Right atrium auricular region (tissue), 2 donors: ENCODE results near the gene PBX4. TPM values are rescaled to one million over a fixed set of nuclear protein-coding genes. Genes with fewer than 3 reads are reported as not detected.

Experiments
- DNase-seq: peaks from one replicate; pipeline ENCODE4 v3.0.0-alpha.2; 2019; ENCODE audit warnings: low spot score
- H3K27ac ChIP-seq, 2 donors: fragments of 200-600 bp; sonication (generic); 1 replicate in 1 of 2; 2 replicates in 1 of 2; pipeline ENCODE4 v1.5.1; 2016 to 2019
- H3K27me3 ChIP-seq, 2 donors: fragments of 200-600 bp; sonication (generic); one replicate each; pipeline versions ENCODE4 v1.5.1 to v1.6.0; 2017 to 2019
- H3K36me3 ChIP-seq: fragments of 200-600 bp; sonication (generic); one replicate; pipeline ENCODE4 v1.5.1; 2016
- H3K4me1 ChIP-seq, 2 donors: fragments of 200-600 bp; sonication (generic); one replicate each; pipeline versions ENCODE4 v1.5.1 to v1.6.0; 2017 to 2019
- H3K4me3 ChIP-seq, 2 donors: fragments of 200-600 bp; sonication (generic); 1 replicate in 1 of 2; 2 replicates in 1 of 2; pipeline ENCODE4 v1.5.1; 2017 to 2019; ENCODE audit warnings: mild to moderate bottlenecking in 1 of 2, moderate library complexity in 1 of 2
- H3K9me3 ChIP-seq, 2 donors: fragments of 200-600 bp; sonication (generic); one replicate each; pipeline ENCODE4 v1.5.1; 2019
- CTCF ChIP-seq, 2 donors: fragments of 200-600 bp; sonication (generic); IDR thresholded peaks; one replicate each; pipeline ENCODE4 v1.5.1; 2019; ENCODE audit warnings: antibody characterized with exemption in 2 of 2
- total RNA-seq, 2 donors: library from RNA; depleted of rRNA; stranded (reverse); fragments of >200 nt; gene quantifications; one replicate each; pipeline ENCODE4 v1.1.0, GENCODE V29; 2016

PBX4 gene
- total RNA-seq, 2 donors from 2014 or later = not detected

- peaks cover 11 to 19% of the 10 kb centered on the region in 2 donors for H3K27me3 ChIP-seq
- H3K4me1 ChIP-seq = peaks cover 0 to 47% of the 10 kb centered on the region in 2 donors
These were observed 74.8 kb downstream of the PBX4 start for GRCh38 chr19:19543640-19544039.

GRCh38 chr19:19543101-19543500 lies 75.4 kb downstream of the PBX4 start:
- no peak for DNase-seq
- no peaks in the 10 kb centered on the region for H3K9me3 ChIP-seq
- H3K4me3 ChIP-seq = no peak overlapping the region
- H3K36me3 ChIP-seq = no peaks in the 10 kb centered on the region
- no peak overlapping the region for H3K27ac ChIP-seq
- H3K27me3 ChIP-seq = peaks cover 11 to 19% of the 10 kb centered on the region in 2 donors
- no peak for TF ChIP-seq CTCF (IDR thresholded peaks at IDR 0.05)
- H3K4me1 ChIP-seq = peaks cover 0 to 48% of the 10 kb centered on the region in 2 donors

More at GRCh38 chr19:19543640-19544039, 74.8 kb downstream of the PBX4 start:
- DNase-seq = no peak
- no peak overlapping the region for H3K4me3 ChIP-seq
- H3K36me3 ChIP-seq = no peaks in the 10 kb centered on the region
- H3K9me3 ChIP-seq = no peaks in the 10 kb centered on the region
- no peak for TF ChIP-seq CTCF (IDR thresholded peaks at IDR 0.05)
- H3K27ac ChIP-seq = no peak overlapping the region

GRCh38 chr19:19542507-19542906 lies 76.0 kb downstream of the PBX4 start:
- Histone ChIP-seq H3K9me3 (no peaks in the 10 kb centered on the region), H3K4me1 (peaks cover 0 to 48% of the 10 kb centered on the region in 2 donors), H3K36me3 (no peaks in the 10 kb centered on the region), H3K27me3 (peaks cover 11 to 19% of the 10 kb centered on the region in 2 donors), H3K4me3 (no peak overlapping the region), H3K27ac (no peak overlapping the region)
- TF ChIP-seq CTCF (IDR thresholded peaks at IDR 0.05) = no peak
- DNase-seq = no peak

- no peak for TF ChIP-seq CTCF (IDR thresholded peaks at IDR 0.05)
- no peaks in the 10 kb centered on the region for H3K36me3 ChIP-seq
- H3K27me3 ChIP-seq = peaks cover 11 to 19% of the 10 kb centered on the region in 2 donors
- peaks cover 0 to 44% of the 10 kb centered on the region in 2 donors for H3K4me1 ChIP-seq
- H3K9me3 ChIP-seq = no peaks in the 10 kb centered on the region
- no peak for DNase-seq
- H3K27ac ChIP-seq = no peak overlapping the region
- no peak overlapping the region for H3K4me3 ChIP-seq
These were observed 76.9 kb downstream of the PBX4 start for GRCh38 chr19:19541616-19542015.

GRCh38 chr19:19540715-19541515 lies 77.6 kb downstream of the PBX4 start:
- peak overlapping the region in 1 of 2 donors; percentile 34 for H3K4me3 ChIP-seq
- peaks cover 11 to 19% of the 10 kb centered on the region in 2 donors for H3K27me3 ChIP-seq
- no peak for TF ChIP-seq CTCF (IDR thresholded peaks at IDR 0.05)
- H3K36me3 ChIP-seq = no peaks in the 10 kb centered on the region
- H3K27ac ChIP-seq = no peak overlapping the region
- H3K9me3 ChIP-seq = no peaks in the 10 kb centered on the region
- H3K4me1 ChIP-seq = peaks cover 0 to 41% of the 10 kb centered on the region in 2 donors
- no peak for DNase-seq
